Measurements from ENCODE around the gene SBNO1.
"Not testable (repeated sequence)": the region's sequence is repeated elsewhere in the genome, so short reads cannot be mapped to it uniquely, and the experiment has no call there.

Gene SBNO1

DNA sequence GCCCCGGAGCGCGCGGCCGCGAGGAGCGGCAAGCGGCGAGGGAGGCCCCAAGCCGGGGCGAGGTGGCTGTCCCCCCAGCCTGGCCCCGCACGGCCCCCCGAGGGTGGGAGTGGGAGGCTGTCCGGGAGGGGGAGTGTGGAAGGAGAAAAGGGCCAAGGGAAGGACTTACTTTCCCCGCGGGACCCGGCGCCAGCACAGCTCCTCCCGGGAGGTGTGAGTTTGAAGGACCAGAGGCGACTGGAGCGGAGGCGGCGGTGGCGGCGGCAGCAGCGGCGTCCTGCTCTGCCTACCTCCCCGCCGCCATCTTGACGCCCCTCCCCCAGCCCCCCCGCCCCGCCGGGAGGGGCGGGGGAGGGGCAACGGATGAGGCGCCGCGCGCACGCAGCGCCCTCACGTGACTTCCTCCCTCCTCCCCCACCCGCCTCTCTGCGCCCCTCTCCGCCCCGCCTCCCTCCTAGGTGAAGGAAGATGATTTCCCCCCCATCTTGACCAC is at the start of gene SBNO1:
Gene SBNO1 (minus strand): TSS at position 316 of the 493 bp plus-strand sequence. CDS start 14,406 bp downstream, outside the sequence.
- DNase-seq = peak; percentile 70

DNA sequence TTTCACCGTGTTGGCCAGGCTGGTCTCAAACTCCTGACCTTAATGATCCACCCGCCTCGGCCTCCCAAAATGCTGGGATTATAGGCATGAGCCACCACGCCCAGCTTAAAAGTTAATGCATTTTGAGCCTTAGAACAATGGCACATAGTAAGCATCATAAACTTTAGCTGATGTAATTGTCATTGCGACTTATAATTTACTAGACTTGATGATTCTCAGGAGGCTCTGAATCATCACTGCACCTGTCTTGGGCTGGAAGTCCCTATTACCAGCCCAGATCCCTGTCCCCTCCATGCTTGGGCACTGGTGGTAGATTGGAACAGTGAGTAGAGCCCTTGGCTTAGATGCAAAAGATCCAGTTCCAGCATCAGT is 45.4 kb upstream of the SBNO1 start:
- no peak for DNase-seq

DNA sequence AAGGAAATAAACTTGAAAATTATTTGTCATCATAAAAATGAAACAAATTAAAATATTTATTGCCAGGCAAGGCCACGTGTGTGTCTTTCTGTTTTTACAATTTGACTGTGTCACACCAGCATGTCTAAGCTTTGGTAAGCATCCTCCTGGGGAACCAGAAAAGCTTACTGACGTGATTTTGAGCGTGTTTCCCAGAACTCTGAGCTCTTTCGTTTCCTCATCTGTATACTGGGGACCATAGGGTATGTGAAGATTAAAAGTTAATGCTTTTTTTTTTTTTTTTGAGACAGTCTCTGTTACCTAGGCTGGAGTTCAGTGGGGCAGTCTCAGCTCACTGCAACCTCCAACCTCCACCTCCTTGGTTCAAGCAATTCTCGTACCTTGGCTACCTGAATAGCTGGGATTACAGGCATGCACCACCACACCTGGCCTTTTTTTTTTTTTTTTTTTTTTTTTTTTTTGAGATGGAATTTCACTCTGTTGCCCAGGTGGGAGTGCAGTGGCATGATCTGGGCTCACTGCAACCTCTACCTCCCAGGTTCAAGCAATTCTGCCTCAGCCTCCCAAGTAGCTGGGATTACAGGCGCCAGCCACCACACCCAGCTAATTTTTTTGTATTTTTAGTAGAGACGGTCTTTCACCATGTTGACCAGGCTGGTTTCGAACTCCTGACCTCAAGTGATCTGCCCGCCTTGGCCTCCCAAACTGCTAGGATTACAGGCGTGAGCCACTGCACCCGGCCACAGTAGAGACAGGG is 44.8 kb upstream of the SBNO1 start:
- not testable (repeated sequence) for DNase-seq

DNA sequence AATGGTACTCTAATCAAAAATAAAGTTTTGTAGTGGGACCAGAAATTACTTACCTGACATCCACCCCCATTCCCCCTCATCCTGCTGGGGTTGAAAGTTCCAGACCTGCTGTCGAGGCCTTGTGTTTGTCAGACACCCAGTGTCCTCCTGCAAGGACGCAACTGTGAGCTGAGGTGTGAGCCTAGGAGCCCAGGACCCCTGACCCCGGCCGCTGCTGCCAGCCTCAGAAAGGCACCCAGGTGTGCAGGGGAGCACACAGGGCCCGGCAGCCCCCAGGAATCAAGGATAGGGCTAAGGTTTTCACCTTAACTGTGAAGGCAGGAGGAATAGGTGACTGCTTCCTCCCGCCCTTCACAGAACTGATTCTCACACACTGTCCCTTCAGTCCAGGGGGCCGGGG is 44.0 kb upstream of the SBNO1 start:
- DNase-seq = not testable (repeated sequence)

DNA sequence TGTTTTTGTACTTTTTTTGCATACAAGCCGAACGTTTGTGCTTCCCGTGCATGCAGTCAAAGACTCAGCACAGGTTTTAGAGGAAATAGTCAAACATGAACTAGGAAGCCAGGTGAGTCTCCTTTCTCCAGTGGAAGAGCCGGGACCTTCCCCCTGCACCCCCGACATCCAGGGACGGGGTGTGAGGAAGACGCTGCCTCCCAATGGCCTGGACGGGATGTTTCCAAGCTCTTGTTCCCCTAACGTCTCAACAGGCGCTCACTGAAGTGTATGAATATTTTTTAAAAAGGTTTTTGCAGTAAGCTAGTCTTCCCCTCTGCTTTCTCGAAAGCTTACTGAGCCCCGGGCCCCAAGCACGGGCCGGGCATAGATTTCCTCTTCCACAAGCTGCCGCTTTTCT is 43.3 kb upstream of the SBNO1 start:
- DNase-seq = not testable (repeated sequence)

DNA sequence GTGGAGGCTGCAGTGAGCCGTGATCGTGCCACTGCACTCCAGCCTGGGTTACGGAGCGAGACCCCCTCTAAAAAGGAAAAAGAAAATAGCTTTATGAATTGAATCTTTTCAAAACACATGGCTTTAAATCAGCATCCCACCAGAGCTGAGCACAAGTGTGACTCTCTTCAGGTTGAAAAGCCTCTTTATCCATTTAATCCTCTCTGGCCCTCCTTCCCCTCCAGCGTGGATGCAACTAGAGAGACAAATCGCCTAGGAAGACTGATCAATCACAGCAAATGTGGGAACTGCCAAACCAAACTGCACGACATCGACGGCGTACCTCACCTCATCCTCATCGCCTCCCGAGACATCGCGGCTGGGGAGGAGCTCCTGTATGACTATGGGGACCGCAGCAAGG is 42.6 kb upstream of the SBNO1 start:
- DNase-seq = not testable (repeated sequence)

DNA sequence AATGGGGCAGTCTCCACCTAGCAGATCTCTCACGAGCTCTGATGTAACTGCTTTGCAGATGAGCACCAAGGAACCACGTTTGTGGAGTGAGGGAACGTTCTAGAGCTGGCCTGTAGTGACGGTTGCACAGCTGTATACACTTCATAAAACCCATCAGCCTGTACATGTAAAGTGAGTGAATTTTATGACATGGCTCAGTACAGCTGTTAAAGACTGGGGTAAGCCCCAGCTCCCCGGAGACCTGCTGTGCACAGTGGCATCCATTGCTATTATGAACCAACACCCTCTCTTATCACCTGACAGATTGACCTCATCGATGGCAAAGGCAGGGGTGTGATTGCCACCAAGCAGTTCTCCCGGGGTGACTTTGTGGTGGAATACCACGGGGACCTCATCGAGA is 39.9 kb upstream of the SBNO1 start:
- DNase-seq = no peak

DNA sequence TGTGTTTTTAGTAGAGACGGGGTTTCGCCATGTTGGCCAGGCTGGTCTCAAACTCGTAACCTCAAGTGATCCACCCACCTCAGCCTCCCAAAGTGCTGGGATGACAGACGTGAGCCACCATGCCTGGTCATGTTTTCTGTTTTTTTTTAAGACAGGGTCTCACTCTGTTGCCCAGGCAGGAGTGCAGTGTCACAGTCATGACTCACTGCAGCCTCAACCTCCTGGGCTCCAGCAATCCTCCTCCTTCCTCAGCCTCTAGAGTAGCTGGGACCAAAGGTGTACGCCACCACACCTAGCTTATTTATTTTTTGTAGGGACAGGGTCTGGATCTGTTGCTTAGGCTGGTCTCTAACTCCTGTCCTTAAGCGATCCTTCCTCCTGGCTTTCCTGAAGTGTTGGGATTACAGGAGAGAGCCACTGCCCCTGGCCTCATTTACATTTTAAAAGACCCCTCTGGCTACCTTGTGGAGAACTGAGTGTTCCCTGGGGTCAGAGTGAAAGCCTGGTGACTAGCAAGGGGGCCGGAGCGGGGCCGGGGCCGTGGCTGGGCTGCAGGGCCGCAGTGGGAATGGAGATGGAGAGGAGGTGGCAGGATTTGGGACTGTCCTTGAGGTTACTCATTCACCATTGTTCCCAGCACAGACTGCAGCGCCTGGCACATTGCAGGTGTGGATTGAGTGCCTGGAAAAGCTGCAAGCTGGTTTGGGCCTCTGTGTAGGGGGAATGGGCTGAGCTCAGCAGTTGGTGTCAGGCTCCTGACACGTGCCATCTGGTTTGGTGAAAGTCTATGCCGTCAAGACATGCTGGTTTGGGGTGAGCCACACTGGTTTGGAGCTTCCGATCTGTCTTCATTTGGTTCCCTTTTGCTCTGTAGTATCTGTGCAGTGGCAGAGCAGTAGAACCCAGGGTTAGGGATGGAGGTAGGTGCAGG is 37.4 kb upstream of the SBNO1 start:
- no peak for DNase-seq

DNA sequence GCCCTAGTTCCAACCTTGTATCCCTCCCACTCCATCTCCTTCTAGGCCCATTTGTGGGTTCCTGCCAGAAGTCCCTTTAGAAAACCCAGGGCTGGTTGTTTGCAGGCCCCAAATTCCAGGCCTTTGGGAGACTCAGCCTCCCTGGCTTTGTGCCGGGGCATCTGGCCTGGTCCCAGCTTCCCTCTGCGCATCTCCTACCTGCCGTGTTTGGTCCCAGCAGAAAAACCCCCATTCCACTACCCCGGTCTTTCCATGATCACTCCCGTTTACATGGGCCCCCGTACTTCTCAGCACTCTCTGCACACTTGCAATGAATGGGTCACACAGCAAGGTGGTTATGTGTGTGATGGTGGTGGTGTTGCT is 34.6 kb upstream of the SBNO1 start:
- no peak for DNase-seq

DNA sequence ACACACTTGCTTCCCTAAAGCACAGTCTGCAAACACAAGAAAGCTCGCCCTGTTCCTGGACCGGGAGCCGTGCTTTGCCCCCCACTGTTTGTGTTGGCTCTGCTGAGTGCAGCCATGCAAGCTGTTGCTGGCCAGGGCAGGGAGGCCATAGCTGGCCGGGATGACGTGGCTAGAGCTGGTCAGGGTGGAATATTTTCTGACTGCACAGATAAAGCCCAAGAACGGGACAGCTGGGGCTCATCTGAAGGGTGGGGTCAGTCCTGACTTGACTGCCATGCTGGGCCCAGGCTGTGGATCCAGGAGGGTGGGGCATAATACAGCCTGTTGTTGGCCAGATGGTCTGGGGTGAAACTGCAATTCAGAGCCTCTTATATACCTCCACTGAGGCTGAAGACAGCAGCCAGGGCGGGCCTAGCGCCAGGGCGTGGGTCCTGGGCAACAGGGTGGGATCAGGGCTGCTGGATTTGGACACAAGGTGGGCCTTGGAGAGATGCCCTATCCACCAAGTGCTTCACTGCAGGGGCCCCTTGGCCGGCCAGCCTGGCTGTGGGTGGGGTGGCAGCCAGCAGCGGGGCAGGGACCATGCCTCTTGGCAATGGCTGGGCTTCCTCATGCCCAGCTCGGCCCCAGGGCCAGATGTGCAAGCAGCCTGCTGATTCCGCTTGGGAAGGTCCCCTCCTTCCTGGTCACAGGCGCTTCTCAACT is 34.1 kb upstream of the SBNO1 start:
- no peak for DNase-seq

DNA sequence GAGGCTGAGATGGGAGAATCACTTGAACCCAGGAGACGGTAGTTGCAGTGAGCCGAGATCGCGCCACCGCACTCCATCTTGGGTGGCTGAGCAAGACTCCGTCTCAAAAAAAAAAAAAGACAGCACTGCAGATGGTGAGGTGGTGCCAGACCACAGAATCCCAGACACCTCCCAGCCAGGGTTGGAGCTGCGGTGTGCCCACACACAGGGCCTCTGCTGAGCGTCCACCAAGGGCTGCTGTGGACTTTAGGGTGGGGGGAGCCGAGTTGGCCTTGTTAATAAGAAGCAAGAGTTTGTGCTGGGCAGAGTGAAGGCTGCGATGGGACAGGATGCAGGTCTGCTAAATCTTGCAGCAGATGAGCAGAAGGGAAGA is 33.5 kb upstream of the SBNO1 start:
- no peak for DNase-seq

DNA sequence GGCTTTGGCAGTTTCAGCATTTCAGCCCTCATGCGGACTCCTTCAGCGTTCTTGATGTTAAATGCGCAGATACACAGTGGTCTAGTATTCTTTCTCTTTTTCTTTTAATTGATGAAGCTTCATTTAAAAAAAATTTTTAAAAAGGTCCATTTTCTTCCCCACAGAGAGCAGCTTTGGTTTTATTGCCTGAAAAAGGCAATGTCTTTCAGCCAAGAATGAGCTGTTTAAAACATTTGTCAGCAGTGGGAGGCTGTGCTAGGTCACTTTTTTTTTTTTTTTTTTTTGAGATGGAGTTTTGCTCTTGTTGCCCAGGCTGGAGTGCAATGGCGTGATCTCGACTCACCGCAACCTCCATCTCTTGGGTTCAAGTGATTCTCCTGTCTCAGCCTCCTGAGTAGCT is 32.8 kb upstream of the SBNO1 start:
- DNase-seq = no peak

DNA sequence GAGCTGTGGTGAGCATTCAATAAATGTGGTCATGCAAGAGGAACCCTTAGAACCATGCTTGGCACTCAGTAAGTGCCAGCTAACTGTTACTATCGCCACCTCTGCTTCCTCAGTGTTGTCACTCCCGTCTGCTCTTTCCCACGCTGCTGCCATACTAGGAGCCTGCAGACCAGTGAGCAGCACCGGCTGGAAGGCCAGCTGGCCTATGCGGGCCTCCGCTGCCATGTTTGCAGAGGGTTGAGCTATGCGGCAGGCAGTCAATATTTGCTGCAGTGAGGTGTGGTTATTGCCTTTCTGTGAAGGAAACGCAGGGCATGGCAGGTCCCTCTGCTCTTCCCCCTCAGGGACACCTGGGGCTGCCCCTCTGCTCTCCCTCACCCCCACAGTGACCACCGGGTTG is 32.3 kb upstream of the SBNO1 start:
- DNase-seq = no peak

DNA sequence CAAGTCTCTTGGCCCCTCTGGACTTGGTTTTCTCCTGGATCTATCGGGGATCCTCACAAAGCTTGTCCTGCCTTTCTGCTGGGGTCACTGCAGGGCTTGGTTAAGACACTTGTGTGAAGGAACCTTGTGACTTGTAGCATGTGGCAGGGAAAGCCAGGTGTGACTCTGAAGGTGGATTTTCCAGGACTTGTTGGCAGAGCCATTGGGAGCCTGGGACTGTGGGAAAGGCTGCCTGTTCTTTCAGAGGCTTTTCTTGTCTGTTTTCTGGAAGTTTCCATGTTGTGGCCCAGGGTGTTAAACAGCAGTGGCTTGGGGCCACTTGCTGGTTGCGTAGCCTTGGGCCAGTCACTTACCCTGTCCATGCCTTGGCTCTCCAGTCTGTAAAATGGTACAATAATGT is 31.9 kb upstream of the SBNO1 start:
- DNase-seq = no peak

DNA sequence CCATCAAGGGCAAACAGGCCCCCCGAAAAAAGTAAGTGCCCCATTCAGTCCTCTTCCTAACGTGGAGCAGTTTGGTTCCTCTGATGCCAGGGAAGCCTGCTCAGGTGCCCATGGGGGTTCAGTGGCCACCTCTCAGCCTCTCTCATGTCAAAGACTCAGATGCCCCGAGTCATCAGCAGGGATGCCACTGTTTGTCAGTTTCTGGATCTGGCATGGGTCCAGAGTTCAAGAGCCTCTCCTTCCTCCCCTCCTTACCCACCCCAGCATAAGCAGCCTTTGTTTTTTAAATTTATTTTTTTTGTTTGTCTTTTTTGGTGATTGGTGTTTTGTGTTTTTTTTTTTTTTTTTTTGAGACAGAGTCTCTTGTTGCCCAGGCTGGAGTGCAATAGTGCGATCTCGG is 30.6 kb upstream of the SBNO1 start:
- DNase-seq = no peak

DNA sequence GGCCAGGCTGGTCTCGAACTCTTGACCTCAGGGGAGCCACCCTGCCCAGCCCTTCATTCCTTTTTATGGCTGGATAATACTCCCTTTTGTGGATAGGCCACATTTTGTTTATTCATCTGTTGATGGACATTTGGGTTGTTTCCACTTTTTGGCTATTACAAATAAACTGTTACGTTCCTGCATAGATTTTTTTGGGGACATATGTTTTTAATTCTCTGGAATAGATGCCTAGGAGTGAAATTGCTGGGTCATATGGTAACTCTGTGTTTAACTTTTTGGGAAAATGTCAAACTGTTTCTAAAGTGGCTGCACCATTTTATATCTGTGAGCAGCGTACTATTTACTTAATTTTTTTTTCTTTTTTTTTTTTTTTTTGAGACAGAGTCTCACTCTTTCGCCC is 29.1 kb upstream of the SBNO1 start:
- no peak for DNase-seq

DNA sequence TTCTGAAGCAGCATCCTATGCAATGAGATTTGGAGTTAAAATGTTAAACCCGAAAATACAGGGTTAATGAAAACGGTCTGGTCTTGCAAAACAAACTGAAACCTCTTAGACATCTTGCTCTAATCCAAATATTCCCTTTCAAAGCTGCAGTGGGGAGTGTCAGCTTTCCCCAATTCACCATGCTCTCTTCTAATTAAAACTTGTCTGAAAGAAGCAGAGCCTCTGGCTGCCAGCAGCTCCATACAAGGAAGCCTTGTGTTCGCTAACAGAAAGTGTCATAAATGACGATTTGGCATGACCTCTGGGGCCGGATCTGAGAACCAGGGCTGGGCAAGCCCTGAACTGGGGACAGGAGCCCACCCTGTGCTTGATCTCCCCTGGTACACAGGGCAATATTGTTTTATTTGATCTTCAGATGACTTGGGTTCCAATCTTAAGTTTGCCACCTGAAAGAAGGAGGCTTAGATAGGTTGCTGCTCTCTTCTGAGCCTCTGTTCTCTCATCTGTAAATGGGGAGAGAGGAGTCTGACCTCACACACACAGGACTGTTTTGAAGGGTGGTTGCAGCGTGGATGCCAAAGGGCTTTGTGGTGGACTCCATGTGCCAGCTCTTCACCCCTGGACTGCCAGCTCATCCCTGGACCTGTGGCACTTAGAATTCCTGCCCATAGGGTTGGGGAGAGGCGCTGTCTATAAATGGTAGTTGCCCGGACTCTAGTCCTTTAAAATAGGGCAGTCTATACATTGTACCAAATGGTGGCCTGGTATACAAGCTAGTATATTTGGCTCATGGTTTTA is 27.1 kb upstream of the SBNO1 start:
- DNase-seq = no peak

DNA sequence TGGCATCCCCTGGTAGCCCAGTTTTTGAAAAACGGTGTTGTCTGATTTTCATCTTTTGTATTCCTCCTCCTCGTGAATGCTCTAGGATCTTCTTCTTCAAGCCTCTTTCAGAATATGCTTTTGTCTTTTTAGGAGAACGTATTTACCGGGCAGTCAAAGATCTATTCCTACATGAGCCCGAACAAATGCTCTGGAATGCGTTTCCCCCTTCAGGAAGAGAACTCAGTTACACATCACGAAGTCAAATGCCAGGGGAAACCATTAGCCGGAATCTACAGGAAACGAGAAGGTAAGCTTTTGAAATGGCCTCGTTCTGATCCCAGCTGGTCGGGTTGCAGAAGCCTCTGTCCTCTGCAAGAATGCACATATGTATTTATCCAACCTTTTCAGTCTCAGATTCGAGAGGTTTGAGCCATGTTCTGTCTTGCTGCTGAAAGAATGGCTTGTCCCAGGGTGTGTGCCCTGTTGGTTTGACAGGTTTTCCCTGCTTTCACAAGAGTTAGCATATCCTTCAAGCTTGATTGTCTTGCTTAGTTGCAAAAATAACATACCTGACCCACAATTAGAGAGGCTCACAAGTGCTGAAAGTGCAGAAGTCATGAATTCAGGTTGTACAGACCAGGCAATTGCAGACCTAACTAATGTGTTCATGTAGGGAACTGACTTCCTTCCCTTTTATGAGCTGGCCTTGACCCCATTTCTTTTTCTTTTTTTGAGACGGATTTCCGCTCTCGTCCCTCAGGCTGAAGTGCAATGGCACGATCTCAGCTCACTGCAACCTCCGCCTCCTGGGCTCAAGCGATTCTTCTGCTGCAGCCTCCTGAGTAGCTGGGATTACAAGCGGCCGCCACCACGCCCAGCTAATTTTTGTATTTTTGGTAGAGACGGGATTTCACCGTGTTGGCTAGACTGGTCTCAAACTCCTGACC is 26.1 kb upstream of the SBNO1 start:
- DNase-seq = no peak

DNA sequence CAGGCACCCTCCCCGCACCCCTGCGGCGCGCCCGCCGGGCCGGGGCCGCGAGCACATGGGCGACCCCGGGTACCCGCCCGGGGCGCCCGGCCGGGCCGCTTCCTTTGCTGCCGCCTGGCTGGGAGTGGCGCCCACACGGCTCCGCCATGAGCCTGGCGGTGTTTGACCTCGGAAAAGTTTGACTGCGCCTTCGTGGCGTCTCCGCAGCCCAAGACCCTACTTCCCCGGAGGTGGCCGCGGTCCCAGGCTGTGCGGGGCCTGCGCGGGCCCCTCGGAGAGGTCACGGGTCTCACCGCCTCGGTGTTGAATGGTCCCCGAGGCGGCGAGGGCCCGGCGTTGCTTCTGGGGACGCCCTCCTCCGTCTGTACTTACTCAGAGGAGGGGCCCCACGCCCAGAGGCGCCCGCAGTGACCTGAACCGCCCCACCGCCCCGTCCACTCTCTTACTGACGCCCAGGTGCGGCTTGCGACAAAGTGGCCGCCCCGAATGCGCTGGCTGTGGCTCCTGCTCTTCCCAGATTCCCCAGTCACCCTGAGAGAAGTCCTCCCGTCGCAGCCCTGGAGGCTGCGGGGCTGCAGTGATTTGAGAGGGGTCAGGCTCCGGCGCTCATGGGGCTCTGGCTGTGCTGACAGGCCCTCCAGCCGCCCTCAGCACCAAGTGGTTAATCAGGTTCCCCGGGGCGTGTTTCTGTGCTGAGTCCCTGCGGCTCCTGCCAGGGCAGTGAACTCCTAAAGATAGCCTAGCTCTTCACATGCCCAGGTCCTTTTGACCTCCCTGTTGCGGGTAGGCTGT is 25.1 kb upstream of the SBNO1 start:
- DNase-seq = no peak

DNA sequence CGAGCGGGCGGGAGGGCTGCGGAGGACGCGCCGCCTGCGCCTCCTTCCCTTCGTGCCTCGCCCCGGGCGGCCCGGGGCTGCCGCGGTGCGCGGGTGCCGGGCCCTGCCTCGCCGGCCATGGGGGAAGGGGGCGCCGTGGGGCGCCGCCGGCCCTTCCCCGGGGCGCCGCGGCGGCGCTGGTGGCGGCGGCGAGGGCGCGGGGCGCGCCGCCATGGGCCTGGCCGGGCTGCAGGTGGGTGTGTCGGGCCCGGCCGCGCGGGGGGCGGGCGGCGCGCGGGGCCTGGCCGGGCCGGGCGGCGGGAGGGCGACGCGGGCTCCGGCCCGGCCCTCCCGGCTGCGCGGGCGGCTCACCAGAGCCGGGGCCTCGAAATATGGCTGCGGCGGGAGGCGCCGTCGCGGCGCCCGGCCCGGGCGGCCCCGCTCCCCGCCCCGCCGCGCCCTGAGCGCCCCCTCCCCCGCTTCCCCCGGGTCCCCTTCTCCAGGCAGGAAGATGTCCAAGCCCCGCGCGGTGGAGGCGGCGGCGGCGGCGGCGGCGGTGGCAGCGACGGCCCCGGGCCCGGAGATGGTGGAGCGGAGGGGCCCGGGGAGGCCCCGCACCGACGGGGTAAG is 24.4 kb upstream of the SBNO1 start:
- DNase-seq = no peak

Measured in NCI-H1694 (cell line).